Keratinocyte (primary cell): ENCODE data around the gene ATP5F1D. TPM values are rescaled to one million over a fixed set of nuclear protein-coding genes. Genes with fewer than 3 reads are reported as not detected.

Source experiments
- DNase-seq: peaks from one replicate; pipeline ENCODE4 v3.0.0-alpha.2; 2011; ENCODE audit warnings: low read depth, missing footprints, low spot score
- FAIRE-seq: peaks from 2 replicates; lab custom pipeline; 2011; peaks lifted over from hg19 to GRCh38; lab: Jason Lieb, UNC
- H2AFZ ChIP-seq: 2 replicates; pipeline ENCODE4 v1.6.0; 2012; ENCODE audit warnings: low read length, control low read depth, inconsistent platforms; ENCODE audit not compliant: control insufficient read depth
- H3K27ac ChIP-seq: 2 replicates; pipeline ENCODE4 v1.5.1; 2011; ENCODE audit warnings: low read length; ENCODE audit not compliant: control insufficient read depth, insufficient read depth
- H3K27me3 ChIP-seq: 3 replicates; pipeline ENCODE4 v1.6.0; 2011; ENCODE audit warnings: low read length; ENCODE audit not compliant: control insufficient read depth, insufficient read depth; ENCODE audit errors: extremely low read depth
- H3K36me3 ChIP-seq, 2 experiments: 2 replicates in 1 of 2; 3 replicates in 1 of 2; pipeline ENCODE4 v1.5.1; 2011; ENCODE audit warnings: low read length in 2 of 2, mild to moderate bottlenecking in 1 of 2; ENCODE audit not compliant: control insufficient read depth in 2 of 2, insufficient read depth in 2 of 2; ENCODE audit errors: extremely low read depth in 1 of 2
- H3K4me1 ChIP-seq: 3 replicates; pipeline ENCODE4 v1.5.1; 2011; ENCODE audit warnings: low read length; ENCODE audit not compliant: control insufficient read depth, insufficient read depth; ENCODE audit errors: extremely low read depth
- H3K4me2 ChIP-seq: 3 replicates; pipeline ENCODE4 v1.6.0; 2011; ENCODE audit warnings: low read depth, low read length; ENCODE audit not compliant: control insufficient read depth, insufficient read depth; ENCODE audit errors: extremely low read depth
- H3K4me3 ChIP-seq, 3 experiments: fragments of 200-600 bp in 1 of 3; sonication (generic) in 1 of 3; 2 replicates in 2 of 3; 3 replicates in 1 of 3; pipeline ENCODE4 v1.5.1; 2011 to 2016; ENCODE audit warnings: low read length in 3 of 3, mild to moderate bottlenecking in 3 of 3, control low read depth in 2 of 3, inconsistent platforms in 1 of 3, low read depth in 1 of 3, mixed read lengths in 1 of 3, mixed run types in 1 of 3, moderate library complexity in 1 of 3; ENCODE audit not compliant: control insufficient read depth in 2 of 3, insufficient read depth in 2 of 3; ENCODE audit errors: extremely low read depth in 1 of 3
- H3K79me2 ChIP-seq: 2 replicates; pipeline ENCODE4 v1.6.0; 2012; ENCODE audit warnings: low read length; ENCODE audit not compliant: control insufficient read depth, insufficient read depth
- H3K9ac ChIP-seq: 3 replicates; pipeline ENCODE4 v1.6.0; 2011; ENCODE audit warnings: low read length; ENCODE audit not compliant: control insufficient read depth, insufficient read depth; ENCODE audit errors: extremely low read depth
- H3K9me1 ChIP-seq: 3 replicates; pipeline ENCODE4 v1.6.0; 2011; ENCODE audit warnings: low read length; ENCODE audit not compliant: control insufficient read depth, insufficient read depth; ENCODE audit errors: extremely low read depth
- H3K9me3 ChIP-seq: 2 replicates; pipeline ENCODE4 v1.5.1; 2012; ENCODE audit warnings: low read depth, low read length; ENCODE audit not compliant: control insufficient read depth
- H4K20me1 ChIP-seq: 3 replicates; pipeline ENCODE4 v1.6.0; 2011; ENCODE audit warnings: low read length; ENCODE audit not compliant: control insufficient read depth, insufficient read depth; ENCODE audit errors: extremely low read depth
- CTCF ChIP-seq, 3 experiments: IDR thresholded peaks in 1 of 3; conservative IDR thresholded peaks in 1 of 3; optimal IDR thresholded peaks in 1 of 3; 2 replicates in 2 of 3; 3 replicates in 1 of 3; pipeline versions ENCODE3 to v1.5.1; 2011; ENCODE audit warnings: low read length in 3 of 3, mild to moderate bottlenecking in 3 of 3, moderate library complexity in 2 of 3, control low read depth in 1 of 3, inconsistent platforms in 1 of 3; ENCODE audit not compliant: insufficient read depth in 2 of 3; ENCODE audit errors: extremely low read depth in 1 of 3
- EZH2 ChIP-seq: IDR thresholded peaks from one replicate; pipeline ENCODE4 v1.6.1; 2012; ENCODE audit warnings: inconsistent platforms, mild to moderate bottlenecking, low read length, moderate library complexity
- dilution Hi-C: fragments of 300-500 bp; cut with MboI; formaldehyde crosslinking; loops from one replicate; pipeline ENCODE4 v1.7.0; 2020; ENCODE audit warnings: low sequenced_read_pairs; ENCODE audit not compliant: extremely low pct_ligation_motif_present
- polyA plus RNA-seq, 5 experiments: library from polyadenylated mRNA; depleted of rRNA in 3 of 5; stranded (reverse) in 3 of 5; stranded (forward) in 1 of 5; unstranded in 1 of 5; fragments of >200 nt; gene quantifications; 1 replicate in 1 of 5; 2 replicates in 3 of 5; 3 replicates in 1 of 5; pipeline versions ENCODE4 v1.2.1 to v1.2.3, GENCODE V29; 2011 to 2012; ENCODE audit warnings: missing spikeins in 2 of 5, low read depth in 1 of 5, low replicate concordance in 1 of 5

Gene ATP5F1D
- polyA plus RNA-seq, 1 donor (not counting 4 experiments of a cell fraction or from before 2014, with no cell fraction given) = 51.3 TPM

DNA sequence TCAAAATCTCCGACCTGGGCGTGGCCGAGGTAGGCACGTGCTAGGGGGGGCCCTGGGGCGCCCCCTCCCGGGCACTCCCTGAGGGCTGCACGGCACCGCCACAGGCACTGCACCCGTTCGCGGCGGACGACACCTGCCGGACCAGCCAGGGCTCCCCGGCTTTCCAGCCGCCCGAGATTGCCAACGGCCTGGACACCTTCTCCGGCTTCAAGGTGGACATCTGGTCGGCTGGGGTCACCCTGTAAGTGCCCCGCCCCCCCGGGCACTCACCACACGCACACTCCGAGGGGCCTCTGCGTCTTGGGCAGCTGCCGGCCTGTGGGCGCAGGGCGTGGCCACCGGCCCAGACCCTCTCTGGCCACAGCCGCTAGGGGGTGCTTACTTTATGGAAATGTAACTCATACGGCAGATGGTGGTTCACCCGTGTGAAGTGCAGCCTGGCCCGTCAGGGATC lies 21.0 kb upstream of the ATP5F1D start:
- peaks cover 40% of the 10 kb centered on the region for H3K79me2 ChIP-seq

DNA sequence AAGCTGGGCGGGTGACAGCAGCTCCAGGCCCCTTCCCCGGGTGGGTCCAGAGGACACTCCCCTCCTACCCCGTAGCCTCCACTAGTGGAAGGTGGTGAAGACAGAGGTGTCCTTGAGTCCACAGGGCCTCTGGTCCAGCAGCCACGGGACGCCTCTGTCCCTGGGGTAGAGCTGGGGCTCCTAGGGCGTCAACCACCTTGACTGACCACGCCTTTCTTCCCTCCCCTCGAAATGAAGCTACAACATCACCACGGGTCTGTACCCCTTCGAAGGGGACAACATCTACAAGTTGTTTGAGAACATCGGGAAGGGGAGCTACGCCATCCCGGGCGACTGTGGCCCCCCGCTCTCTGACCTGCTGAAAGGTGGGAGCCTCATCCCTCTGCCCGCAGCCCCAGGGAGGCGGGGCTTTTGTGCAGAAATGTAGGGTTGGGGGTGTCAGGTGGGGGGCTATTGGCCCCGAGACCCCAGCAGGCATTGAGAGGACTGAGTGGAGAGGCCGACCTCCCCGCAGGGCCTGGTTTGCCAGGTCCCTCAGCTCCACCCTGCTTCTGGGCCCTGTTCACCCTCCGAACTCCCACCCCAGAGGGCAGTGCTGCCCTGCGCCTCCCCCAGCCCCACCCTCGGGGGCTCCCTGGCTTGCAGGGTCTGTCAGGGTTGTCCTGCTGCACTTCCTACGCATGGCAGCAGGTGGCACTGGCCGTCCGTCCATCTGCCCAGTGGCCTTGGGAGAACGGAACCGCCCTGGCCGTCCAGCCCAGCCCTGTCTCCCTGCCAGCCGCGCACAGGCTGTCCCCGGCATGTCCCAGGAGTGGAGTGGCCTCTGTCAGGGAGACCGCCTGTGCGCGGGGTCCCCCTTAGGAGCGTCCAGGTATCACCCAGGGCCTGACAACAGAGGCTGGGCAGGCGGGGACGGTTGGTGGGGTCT lies 20.3 kb upstream of the ATP5F1D start:
- peaks cover 5% of the 10 kb centered on the region for H4K20me1 ChIP-seq
- H3K9me1 ChIP-seq = no peaks in the 10 kb centered on the region
- H3K4me3 ChIP-seq = no peak overlapping the region
- H3K79me2 ChIP-seq = peaks cover 35% of the 10 kb centered on the region
- no peak for DNase-seq
- dilution Hi-C loops = no loop called here
- peaks cover 23 to 27% of the 10 kb centered on the region in 2 experiments for H3K36me3 ChIP-seq
- no peaks in the 10 kb centered on the region for H3K9me3 ChIP-seq
- H2AFZ ChIP-seq = no peak overlapping the region
- no peaks in the 10 kb centered on the region for H3K27me3 ChIP-seq
- H3K9ac ChIP-seq = no peak overlapping the region
- H3K4me1 ChIP-seq = peaks cover 6% of the 10 kb centered on the region
- H3K4me2 ChIP-seq = no peak overlapping the region
- H3K27ac ChIP-seq = no peak overlapping the region
- FAIRE-seq = no peak
- TF ChIP-seq EZH2 = no peak
- TF ChIP-seq CTCF (optimal IDR thresholded peaks at IDR 0.05 in 1 of 3, IDR thresholded peaks at IDR 0.05 in 1 of 3, conservative IDR thresholded peaks at IDR 0.05 in 1 of 3; ENCODE audit: extremely low read depth in 1 of 3, insufficient read depth in 2 of 3, low read length in 3 of 3) = peak; percentile 21 to 79 (median 57)

More for the DNA sequence above, 21.0 kb upstream of the ATP5F1D start:
- Histone ChIP-seq H3K9ac (no peak overlapping the region), H4K20me1 (peaks cover 5% of the 10 kb centered on the region), H3K27ac (no peak overlapping the region), H3K9me3 (no peaks in the 10 kb centered on the region), H2AFZ (no peak overlapping the region), H3K4me3 (no peak overlapping the region), H3K4me2 (no peak overlapping the region), H3K4me1 (peaks cover 10% of the 10 kb centered on the region), H3K27me3 (no peaks in the 10 kb centered on the region), H3K9me1 (no peaks in the 10 kb centered on the region), H3K36me3 (peaks cover 19 to 27% of the 10 kb centered on the region in 2 experiments)
- no peak for FAIRE-seq
- DNase-seq = no peak
- dilution Hi-C loops = no loop called here
- TF ChIP-seq EZH2 = no peak
- TF ChIP-seq CTCF (optimal IDR thresholded peaks at IDR 0.05 in 1 of 3, IDR thresholded peaks at IDR 0.05 in 1 of 3, conservative IDR thresholded peaks at IDR 0.05 in 1 of 3; ENCODE audit: extremely low read depth in 1 of 3, insufficient read depth in 2 of 3, low read length in 3 of 3) = no peak
